Nephron (organoid): ENCODE results near the gene TACC3.

Experiments used
- H3K27ac Mint-ChIP-seq, 3 experiments: 2 replicates each; pipeline ENCODE4 v1.8.0; 2020; ENCODE audit warnings: mixed read lengths in 3 of 3, mild to moderate bottlenecking in 2 of 3, moderate library complexity in 1 of 3
- H3K27me3 Mint-ChIP-seq: 2 replicates; pipeline ENCODE4 v1.8.0; 2021; ENCODE audit warnings: low read depth, mild to moderate bottlenecking, moderate library complexity, mixed read lengths
- H3K36me3 Mint-ChIP-seq: 2 replicates; pipeline ENCODE4 v1.8.0; 2020; ENCODE audit warnings: low read depth, mixed read lengths
- H3K4me1 Mint-ChIP-seq: 2 replicates; pipeline ENCODE4 v1.8.0; 2020; ENCODE audit warnings: mixed read lengths
- H3K4me3 Mint-ChIP-seq, 3 experiments: 2 replicates each; pipeline ENCODE4 v1.8.0; 2020; ENCODE audit warnings: mild to moderate bottlenecking in 3 of 3, mixed read lengths in 3 of 3, moderate library complexity in 2 of 3
- H3K9me3 Mint-ChIP-seq: 2 replicates; pipeline ENCODE4 v1.8.0; 2020; ENCODE audit warnings: mixed read lengths
- TF ChIP-seq, protein P1 (sequence below), 3 experiments: fragments of 200-600 bp; sonication (generic); IDR thresholded peaks; one replicate each; pipeline ENCODE4 v1.5.0; 2021; ENCODE audit warnings: antibody characterized with exemption in 3 of 3; ENCODE audit not compliant: unreplicated experiment in 3 of 3

Gene TACC3

DNA sequence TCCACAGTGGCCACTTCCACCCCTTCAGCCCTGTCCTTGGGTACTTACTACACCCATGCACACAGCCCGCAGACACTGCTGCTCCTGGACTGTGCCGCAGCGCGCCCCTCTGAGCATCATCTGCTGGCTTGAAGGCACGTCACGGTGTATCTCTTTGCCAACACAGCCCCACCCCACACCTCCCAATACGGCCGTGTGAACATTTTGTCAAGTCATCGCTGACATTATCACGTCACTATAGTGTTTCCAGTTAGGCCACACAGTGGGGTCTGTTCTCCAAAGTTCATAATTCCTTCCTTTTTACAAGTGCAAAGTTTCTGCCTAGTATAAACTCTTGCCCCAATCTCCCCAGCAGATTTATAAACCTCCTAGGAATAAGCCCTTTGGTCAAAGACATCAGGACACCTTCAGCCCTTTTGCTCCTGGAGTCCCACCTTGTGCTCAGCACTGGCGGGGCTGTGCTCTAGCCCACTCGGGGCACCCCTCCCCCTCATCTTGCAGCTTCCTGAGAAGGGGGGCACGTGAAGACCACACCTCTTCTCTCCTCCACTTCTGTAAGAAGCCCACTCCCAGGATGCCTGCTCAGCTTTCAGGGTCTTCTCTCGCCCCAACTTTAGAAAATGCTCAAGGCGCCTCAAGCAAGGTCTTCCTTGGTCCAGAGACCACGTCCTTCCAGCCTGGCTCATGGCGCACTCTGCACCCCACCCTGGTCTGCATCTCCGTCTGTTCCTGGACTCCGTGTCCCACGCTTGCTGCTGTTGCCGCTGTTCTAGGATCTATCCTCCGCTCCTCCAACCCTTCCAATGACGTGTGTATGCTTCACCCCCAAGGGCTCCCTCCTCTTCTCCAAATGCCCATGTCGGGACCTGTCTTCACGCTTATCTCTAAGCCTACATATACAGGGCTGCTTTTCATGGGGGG lies 44.5 kb upstream of the TACC3 start:
- no peak overlapping the region for H3K4me3 Mint-ChIP-seq
- H3K9me3 Mint-ChIP-seq: no peaks in the 10 kb centered on the region
- peaks cover 15% of the 10 kb centered on the region for H3K27me3 Mint-ChIP-seq
- TF ChIP-seq, protein P1, sequence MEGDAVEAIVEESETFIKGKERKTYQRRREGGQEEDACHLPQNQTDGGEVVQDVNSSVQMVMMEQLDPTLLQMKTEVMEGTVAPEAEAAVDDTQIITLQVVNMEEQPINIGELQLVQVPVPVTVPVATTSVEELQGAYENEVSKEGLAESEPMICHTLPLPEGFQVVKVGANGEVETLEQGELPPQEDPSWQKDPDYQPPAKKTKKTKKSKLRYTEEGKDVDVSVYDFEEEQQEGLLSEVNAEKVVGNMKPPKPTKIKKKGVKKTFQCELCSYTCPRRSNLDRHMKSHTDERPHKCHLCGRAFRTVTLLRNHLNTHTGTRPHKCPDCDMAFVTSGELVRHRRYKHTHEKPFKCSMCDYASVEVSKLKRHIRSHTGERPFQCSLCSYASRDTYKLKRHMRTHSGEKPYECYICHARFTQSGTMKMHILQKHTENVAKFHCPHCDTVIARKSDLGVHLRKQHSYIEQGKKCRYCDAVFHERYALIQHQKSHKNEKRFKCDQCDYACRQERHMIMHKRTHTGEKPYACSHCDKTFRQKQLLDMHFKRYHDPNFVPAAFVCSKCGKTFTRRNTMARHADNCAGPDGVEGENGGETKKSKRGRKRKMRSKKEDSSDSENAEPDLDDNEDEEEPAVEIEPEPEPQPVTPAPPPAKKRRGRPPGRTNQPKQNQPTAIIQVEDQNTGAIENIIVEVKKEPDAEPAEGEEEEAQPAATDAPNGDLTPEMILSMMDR (IDR thresholded peaks at IDR 0.05; ENCODE audit: unreplicated experiment in 3 of 3): no peak
- no peak overlapping the region for H3K27ac Mint-ChIP-seq
- no peaks in the 10 kb centered on the region for H3K36me3 Mint-ChIP-seq
- no peaks in the 10 kb centered on the region for H3K4me1 Mint-ChIP-seq

DNA sequence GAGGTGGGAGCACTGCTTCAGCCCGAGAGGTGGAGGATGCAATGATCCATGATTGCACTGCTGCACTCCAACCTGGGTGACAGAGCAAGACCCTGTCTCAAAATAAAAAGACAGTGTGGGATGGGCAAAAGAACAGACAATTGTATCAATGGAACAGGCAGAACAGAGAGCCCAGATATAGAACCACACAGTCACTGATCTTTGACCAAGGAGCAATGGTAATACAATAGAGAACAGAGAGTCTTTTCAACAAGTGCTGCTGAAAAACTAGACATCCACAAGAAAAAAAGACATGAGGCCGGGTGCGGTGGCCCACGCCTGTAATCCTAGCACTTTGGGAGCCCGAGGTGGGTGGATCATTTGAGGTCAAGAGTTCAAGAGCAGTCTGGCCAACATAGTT lies 43.1 kb upstream of the TACC3 start:
- Mint-ChIP-seq H3K27me3 (peaks cover 24% of the 10 kb centered on the region), H3K9me3 (no peaks in the 10 kb centered on the region), H3K36me3 (no peaks in the 10 kb centered on the region), H3K27ac (no peak overlapping the region), H3K4me3 (no peak overlapping the region), H3K4me1 (peaks cover 7% of the 10 kb centered on the region)
- TF ChIP-seq, protein P1 (IDR thresholded peaks at IDR 0.05; ENCODE audit: unreplicated experiment in 3 of 3): no peak

DNA sequence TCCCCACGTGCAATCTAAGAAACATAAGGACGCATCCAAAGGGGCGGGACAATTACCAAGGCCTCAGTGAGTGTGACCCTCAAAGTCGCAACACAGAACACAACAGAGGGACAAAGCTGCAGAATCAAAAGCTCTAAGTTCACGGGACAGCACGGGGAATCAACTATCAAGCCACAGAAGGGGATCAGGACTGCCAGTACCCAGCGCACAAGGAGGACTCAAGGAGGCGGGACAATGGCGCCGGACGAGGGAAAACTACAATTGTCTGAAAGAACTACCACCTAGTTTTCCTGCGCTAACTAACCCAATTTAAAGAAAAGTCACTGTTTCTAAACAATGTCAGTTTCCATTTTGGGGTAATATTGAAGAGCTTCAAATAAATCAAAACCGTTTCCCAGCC lies 38.5 kb upstream of the TACC3 start:
- no peaks in the 10 kb centered on the region for H3K36me3 Mint-ChIP-seq
- no peaks in the 10 kb centered on the region for H3K9me3 Mint-ChIP-seq
- peaks cover 12% of the 10 kb centered on the region for H3K27me3 Mint-ChIP-seq
- peak overlapping the region; percentile 83 to 93 (median 91) for H3K4me3 Mint-ChIP-seq
- TF ChIP-seq, protein P1 (IDR thresholded peaks at IDR 0.05; ENCODE audit: unreplicated experiment in 3 of 3): no peak
- H3K4me1 Mint-ChIP-seq: peaks cover 11% of the 10 kb centered on the region
- peak overlapping the region; percentile 81 to 92 (median 90) for H3K27ac Mint-ChIP-seq

DNA sequence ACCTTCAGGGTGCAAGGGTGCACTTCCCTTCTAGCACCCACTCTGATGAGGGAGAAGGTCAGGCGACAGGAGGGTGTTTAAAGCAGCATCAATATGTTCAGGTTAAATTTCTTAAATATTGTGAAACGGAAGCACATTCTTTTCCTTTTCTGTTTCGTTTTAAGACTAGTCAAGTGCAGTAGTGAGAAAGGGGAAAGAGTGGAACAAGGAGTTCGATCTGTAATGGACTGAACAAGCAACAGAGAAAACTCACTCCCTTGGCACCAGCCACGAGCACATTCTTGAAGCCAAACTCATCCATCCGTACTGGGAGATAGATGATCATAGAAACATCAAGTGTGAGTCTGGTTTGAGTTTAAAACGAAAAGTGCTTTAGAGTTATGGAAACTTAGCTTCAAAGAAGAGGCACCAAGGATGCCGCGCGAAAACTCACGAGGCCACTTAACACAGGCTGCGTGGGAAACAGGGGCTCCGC lies 38.0 kb upstream of the TACC3 start:
- peaks cover 12% of the 10 kb centered on the region for H3K27me3 Mint-ChIP-seq
- peaks cover 11% of the 10 kb centered on the region for H3K4me1 Mint-ChIP-seq
- H3K27ac Mint-ChIP-seq: peak overlapping the region; percentile 81 to 92 (median 90)
- no peaks in the 10 kb centered on the region for H3K36me3 Mint-ChIP-seq
- TF ChIP-seq, protein P1 (IDR thresholded peaks at IDR 0.05; ENCODE audit: unreplicated experiment in 3 of 3): no peak
- H3K9me3 Mint-ChIP-seq: no peaks in the 10 kb centered on the region
- H3K4me3 Mint-ChIP-seq: peak overlapping the region; percentile 83 to 93 (median 91)

DNA sequence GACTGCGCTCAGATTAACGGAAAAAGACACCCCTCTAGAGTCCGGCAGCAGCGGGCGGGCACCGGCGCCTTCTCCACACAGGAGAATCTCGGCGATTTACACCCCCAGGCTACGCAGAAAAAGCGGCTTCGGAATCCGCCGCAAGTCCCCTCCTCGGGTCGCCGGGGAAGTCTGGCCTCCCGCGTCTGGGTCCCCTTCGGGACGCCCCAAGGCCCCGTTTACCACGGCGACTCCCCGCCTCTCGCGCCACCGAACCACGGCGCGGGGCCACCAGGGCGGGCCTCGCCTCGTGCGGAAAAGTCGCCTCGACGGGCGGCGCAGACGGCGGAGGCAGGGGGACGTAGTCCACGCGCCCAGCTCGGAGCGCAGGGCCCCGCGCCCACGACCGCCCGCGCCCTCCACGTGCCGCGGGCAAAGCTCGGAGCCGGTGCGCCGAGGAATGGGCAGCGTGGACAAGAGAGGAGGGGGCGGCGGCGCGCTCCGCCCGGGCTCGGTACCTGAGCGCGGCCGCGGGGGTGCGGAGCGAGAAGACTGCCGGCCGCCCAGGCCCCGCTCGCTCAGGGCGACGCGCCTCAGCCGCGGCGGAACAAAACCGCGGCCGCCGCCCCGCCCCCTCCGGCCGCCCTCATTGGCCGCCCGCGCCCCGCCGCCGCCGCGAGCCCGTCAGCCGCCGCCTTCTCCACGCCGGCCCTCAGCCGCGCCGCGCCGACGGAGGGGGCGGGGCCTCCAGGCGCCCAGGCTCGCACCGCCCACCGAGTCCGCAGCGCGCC lies 37.4 kb upstream of the TACC3 start, which contains the start of gene FAM53A:
Gene FAM53A, minus strand, starts transcription at position 578 of the 770 bp plus-strand sequence. CDS start 15,572 bp downstream, outside the sequence.
- Mint-ChIP-seq H3K4me1 (peaks cover 11% of the 10 kb centered on the region), H3K27ac (peak within 1 kb of the TSS; percentile 81 to 92 (median 90)), H3K4me3 (peak within 1 kb of the TSS; percentile 83 to 93 (median 91)), H3K27me3 (peaks cover 12% of the 10 kb centered on the region), H3K36me3 (no peaks in the 10 kb centered on the region), H3K9me3 (no peaks in the 10 kb centered on the region)
- TF ChIP-seq, protein P1 (IDR thresholded peaks at IDR 0.05; ENCODE audit: unreplicated experiment in 3 of 3): no peak
